Keratinocyte (primary cell): Measurements from ENCODE around the gene FGGY.

Experiments used
- CTCF ChIP-seq, 3 experiments: IDR thresholded peaks in 1 of 3; conservative IDR thresholded peaks in 1 of 3; optimal IDR thresholded peaks in 1 of 3; 2 replicates in 2 of 3; 3 replicates in 1 of 3; pipeline versions ENCODE3 to v1.5.1; 2011; ENCODE audit warnings: low read length in 3 of 3, mild to moderate bottlenecking in 3 of 3, moderate library complexity in 2 of 3, control low read depth in 1 of 3, inconsistent platforms in 1 of 3; ENCODE audit not compliant: insufficient read depth in 2 of 3; ENCODE audit errors: extremely low read depth in 1 of 3
- EZH2 ChIP-seq: IDR thresholded peaks from one replicate; pipeline ENCODE4 v1.6.1; 2012; ENCODE audit warnings: inconsistent platforms, mild to moderate bottlenecking, low read length, moderate library complexity

GRCh38 chr1:59521456-59521855, 224.6 kb downstream of the FGGY start:
- TF ChIP-seq CTCF (optimal IDR thresholded peaks at IDR 0.05 in 1 of 3, IDR thresholded peaks at IDR 0.05 in 1 of 3, conservative IDR thresholded peaks at IDR 0.05 in 1 of 3; ENCODE audit: extremely low read depth in 1 of 3, insufficient read depth in 2 of 3, low read length in 3 of 3) (no peak), EZH2 (no peak)
